Endothelial cell of umbilical vein (primary cell): Measurements from ENCODE around the gene HIVEP3. TPM values are rescaled to one million over a fixed set of nuclear protein-coding genes. Genes with fewer than 3 reads are reported as not detected.

ENCODE experiments used
- BruUV-seq: library from RNA; stranded (reverse); fragments of 400-500 nt; replicated peaks from 2 replicates; lab custom pipeline; 2021; lab: Mats Ljungman, UMichigan
- CTCF ChIA-PET: fragments of 300-600, 350-600 bp; sonication (Branson Sonifier 250); formaldehyde crosslinking; loops from one replicate; lab custom pipeline; 2021; ENCODE audit warnings: antibody characterized with exemption, inconsistent platforms; lab: Charles Lee
- POLR2A ChIA-PET: fragments of 300-600, 350-600 bp; sonication (Branson Sonifier 250); formaldehyde crosslinking; loops from one replicate; lab custom pipeline; 2021; ENCODE audit warnings: antibody characterized with exemption, inconsistent platforms; lab: Charles Lee
- DNase-seq: peaks from one replicate; pipeline ENCODE4 v3.0.0-alpha.2; 2011; ENCODE audit warnings: low read depth, low spot score
- FAIRE-seq: peaks from 2 replicates; lab custom pipeline; 2011; peaks lifted over from hg19 to GRCh38; lab: Jason Lieb, UNC
- H2AFZ ChIP-seq: 2 replicates; pipeline ENCODE4 v1.6.0; 2012; ENCODE audit warnings: low read depth, low read length, control low read depth, inconsistent platforms
- H3K27ac ChIP-seq: 2 replicates; pipeline ENCODE4 v1.5.1; 2011; ENCODE audit warnings: low read depth, mild to moderate bottlenecking, control low read depth, low read length, moderate library complexity; ENCODE audit not compliant: insufficient read depth
- H3K27me3 ChIP-seq, 2 experiments: 2 replicates each; pipeline versions ENCODE4 v1.6.0 to v1.6.1; 2011; ENCODE audit warnings: low read length in 2 of 2, mixed read lengths in 1 of 2; ENCODE audit not compliant: control insufficient read depth in 2 of 2, insufficient read depth in 2 of 2
- H3K36me3 ChIP-seq, 2 experiments: 2 replicates in 1 of 2; 3 replicates in 1 of 2; pipeline ENCODE4 v1.5.1; 2011; ENCODE audit warnings: low read length in 2 of 2, mild to moderate bottlenecking in 1 of 2, moderate library complexity in 1 of 2; ENCODE audit not compliant: control insufficient read depth in 2 of 2, insufficient read depth in 2 of 2; ENCODE audit errors: extremely low read depth in 1 of 2
- H3K4me1 ChIP-seq: 3 replicates; pipeline ENCODE4 v1.5.1; 2011; ENCODE audit warnings: mild to moderate bottlenecking, low read length; ENCODE audit not compliant: control insufficient read depth, insufficient read depth; ENCODE audit errors: extremely low read depth
- H3K4me2 ChIP-seq: 2 replicates; pipeline ENCODE4 v1.6.1; 2011; ENCODE audit warnings: low read length, control low read depth, mixed read lengths; ENCODE audit not compliant: insufficient read depth
- H3K4me3 ChIP-seq, 3 experiments: fragments of 200-600 bp in 1 of 3; sonication (generic), shearing (Covaris generic) in 1 of 3; replicated peaks in 1 of 3; 2 replicates each; pipeline ENCODE4 v1.5.1; 2011 to 2016; ENCODE audit warnings: control low read depth in 3 of 3, low read length in 3 of 3, mild to moderate bottlenecking in 2 of 3, inconsistent platforms in 1 of 3, low read depth in 1 of 3, moderate library complexity in 1 of 3; ENCODE audit not compliant: insufficient read depth in 1 of 3
- H3K79me2 ChIP-seq: 2 replicates; pipeline ENCODE4 v1.6.0; 2012; ENCODE audit warnings: low read length, inconsistent platforms; ENCODE audit not compliant: control insufficient read depth, insufficient read depth
- H3K9ac ChIP-seq: replicated peaks from 2 replicates; pipeline ENCODE3; 2011; ENCODE audit warnings: low read length, control low read depth; ENCODE audit not compliant: insufficient read depth; ENCODE audit errors: extremely low read depth
- H3K9me1 ChIP-seq: replicated peaks from 3 replicates; pipeline ENCODE4 v1.6.0; 2011; ENCODE audit warnings: mild to moderate bottlenecking, low read length; ENCODE audit not compliant: control insufficient read depth, insufficient read depth; ENCODE audit errors: extremely low read depth
- H3K9me3 ChIP-seq: replicated peaks from 2 replicates; pipeline ENCODE4 v1.5.1; 2012; ENCODE audit warnings: low read length, inconsistent platforms; ENCODE audit not compliant: control insufficient read depth, insufficient read depth
- H4K20me1 ChIP-seq: replicated peaks from 2 replicates; pipeline ENCODE3; 2011; ENCODE audit warnings: mild to moderate bottlenecking, low read length; ENCODE audit not compliant: control insufficient read depth, insufficient read depth; ENCODE audit errors: extremely low read depth
- EZH2 ChIP-seq: IDR thresholded peaks from 2 replicates; pipeline ENCODE4 v1.6.1; 2012; ENCODE audit warnings: borderline replicate concordance, low read depth, mild to moderate bottlenecking, moderate library complexity, low read length, inconsistent platforms; ENCODE audit not compliant: severe bottlenecking
- FOS ChIP-seq: IDR thresholded peaks from 2 replicates; pipeline ENCODE4 v1.6.1; 2011; ENCODE audit warnings: mild to moderate bottlenecking, low read length, moderate library complexity, borderline replicate concordance; ENCODE audit not compliant: insufficient read depth
- GATA2 ChIP-seq: IDR thresholded peaks from 2 replicates; pipeline ENCODE4 v1.7.0; 2011; ENCODE audit warnings: low read depth, mild to moderate bottlenecking, moderate library complexity, mixed read lengths, low read length; ENCODE audit not compliant: insufficient read length, insufficient read depth
- JUN ChIP-seq: IDR thresholded peaks from 2 replicates; pipeline ENCODE4 v1.6.1; 2011; ENCODE audit warnings: borderline replicate concordance, low read depth; ENCODE audit not compliant: insufficient read length, insufficient read depth
- MYC ChIP-seq: IDR thresholded peaks from one replicate; pipeline ENCODE4 v1.6.1; 2011; ENCODE audit warnings: mild to moderate bottlenecking, low read depth, low read length
- POLR2A ChIP-seq: IDR thresholded peaks from 2 replicates; pipeline ENCODE4 v1.6.1; 2012; ENCODE audit warnings: low read depth, mild to moderate bottlenecking, control low read depth, low read length
- POLR2AphosphoS5 ChIP-seq: IDR thresholded peaks from 2 replicates; pipeline ENCODE4 v1.6.1; 2012; ENCODE audit warnings: low read depth, mild to moderate bottlenecking, control low read depth, low read length, moderate library complexity; ENCODE audit not compliant: insufficient read depth
- dilution Hi-C: fragments of 300-500 bp; cut with MboI; formaldehyde crosslinking; loops from one replicate; pipeline ENCODE4 v1.15.0; 2019; ENCODE audit warnings: low sequenced_read_pairs; ENCODE audit not compliant: extremely low pct_ligation_motif_present
- intact Hi-C: fragments of 100-400 bp; cut with micrococcal nuclease; formaldehyde crosslinking; loops from one replicate; pipeline ENCODE4 v1.10.0; 2022
- polyA plus RNA-seq, 4 experiments: library from polyadenylated mRNA; depleted of rRNA in 3 of 4; stranded (reverse) in 3 of 4; unstranded in 1 of 4; fragments of >200 nt; gene quantifications; 2 replicates each; pipeline versions ENCODE4 v1.2.1 to v1.2.3, GENCODE V29; 2011 to 2012; ENCODE audit warnings: missing spikeins in 1 of 4
- total RNA-seq: library from RNA; stranded (reverse); gene quantifications from 2 replicates; pipeline ENCODE4 v1.2.3, GENCODE V29; 2021
- TF ChIP-seq, protein P1 (sequence below), 2 donors: IDR thresholded peaks; 1 replicate in 1 of 2; 2 replicates in 1 of 2; pipeline ENCODE4 v1.5.1; 2011; ENCODE audit warnings: low read length in 2 of 2, mild to moderate bottlenecking in 2 of 2, moderate library complexity in 2 of 2, control low read depth in 1 of 2, inconsistent platforms in 1 of 2, low read depth in 1 of 2; ENCODE audit not compliant: insufficient read depth in 1 of 2; ENCODE audit errors: extremely low read depth in 1 of 2
- TF ChIP-seq, protein P2 (sequence below): IDR thresholded peaks from 2 replicates; pipeline ENCODE4 v1.6.1; 2011; ENCODE audit not compliant: insufficient read depth, insufficient read length

HIVEP3 gene
- total and polyA plus RNA-seq, 2 donors (not counting 3 experiments of a cell fraction or from before 2014, with no cell fraction given) = 3.4 to 4.0 TPM

DNA sequence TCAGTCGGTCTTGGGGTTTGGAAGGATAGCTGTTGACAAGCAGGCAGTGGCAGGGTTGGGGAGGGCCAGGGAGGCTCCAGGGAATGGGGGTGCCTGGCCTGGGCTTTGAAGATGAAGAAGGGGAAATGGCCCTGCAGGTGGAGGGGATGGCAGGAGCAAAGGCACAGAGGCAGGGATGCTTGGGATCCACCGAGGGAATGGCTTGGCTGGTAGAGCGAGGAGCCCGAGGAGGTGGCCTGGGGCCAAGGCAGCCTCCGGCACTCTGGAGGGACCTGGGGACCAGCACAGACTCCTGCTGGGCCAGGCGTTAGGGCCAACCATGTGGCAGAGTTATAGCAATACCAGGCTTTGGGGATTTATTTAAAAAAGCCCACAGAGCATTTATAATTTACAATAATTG lies 371.4 kb downstream of the HIVEP3 start:
- H3K27me3 ChIP-seq = no peaks in the 10 kb centered on the region
- no peaks in the 10 kb centered on the region for H3K79me2 ChIP-seq
- dilution Hi-C loops (no loop called here), intact Hi-C loops (no loop called here)
- TF ChIP-seq EZH2 = no peak
- TF ChIP-seq GATA2 = no peak
- TF ChIP-seq POLR2AphosphoS5 = no peak
- TF ChIP-seq FOS = no peak
- no peak for TF ChIP-seq JUN
- no peak for TF ChIP-seq POLR2A
- TF ChIP-seq, protein P1, sequence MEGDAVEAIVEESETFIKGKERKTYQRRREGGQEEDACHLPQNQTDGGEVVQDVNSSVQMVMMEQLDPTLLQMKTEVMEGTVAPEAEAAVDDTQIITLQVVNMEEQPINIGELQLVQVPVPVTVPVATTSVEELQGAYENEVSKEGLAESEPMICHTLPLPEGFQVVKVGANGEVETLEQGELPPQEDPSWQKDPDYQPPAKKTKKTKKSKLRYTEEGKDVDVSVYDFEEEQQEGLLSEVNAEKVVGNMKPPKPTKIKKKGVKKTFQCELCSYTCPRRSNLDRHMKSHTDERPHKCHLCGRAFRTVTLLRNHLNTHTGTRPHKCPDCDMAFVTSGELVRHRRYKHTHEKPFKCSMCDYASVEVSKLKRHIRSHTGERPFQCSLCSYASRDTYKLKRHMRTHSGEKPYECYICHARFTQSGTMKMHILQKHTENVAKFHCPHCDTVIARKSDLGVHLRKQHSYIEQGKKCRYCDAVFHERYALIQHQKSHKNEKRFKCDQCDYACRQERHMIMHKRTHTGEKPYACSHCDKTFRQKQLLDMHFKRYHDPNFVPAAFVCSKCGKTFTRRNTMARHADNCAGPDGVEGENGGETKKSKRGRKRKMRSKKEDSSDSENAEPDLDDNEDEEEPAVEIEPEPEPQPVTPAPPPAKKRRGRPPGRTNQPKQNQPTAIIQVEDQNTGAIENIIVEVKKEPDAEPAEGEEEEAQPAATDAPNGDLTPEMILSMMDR (IDR thresholded peaks at IDR 0.05; ENCODE audit: extremely low read depth in 1 of 2, insufficient read depth in 1 of 2, low read depth in 1 of 2, low read length in 2 of 2) = no peak
- no peak for TF ChIP-seq MYC
- TF ChIP-seq, protein P2, sequence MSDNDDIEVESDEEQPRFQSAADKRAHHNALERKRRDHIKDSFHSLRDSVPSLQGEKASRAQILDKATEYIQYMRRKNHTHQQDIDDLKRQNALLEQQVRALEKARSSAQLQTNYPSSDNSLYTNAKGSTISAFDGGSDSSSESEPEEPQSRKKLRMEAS = no peak
- no peaks in the 10 kb centered on the region for H4K20me1 ChIP-seq
- no peaks in the 10 kb centered on the region for H3K36me3 ChIP-seq
- DNase-seq (no peak), FAIRE-seq (no peak)
- ChIA-PET CTCF (no interaction called here), POLR2A (no interaction called here)
- no peaks in the 10 kb centered on the region for H3K4me1 ChIP-seq
- H3K9me1 ChIP-seq = no peaks in the 10 kb centered on the region
- H3K9me3 ChIP-seq = no peaks in the 10 kb centered on the region
- no peak overlapping the region for H3K4me2 ChIP-seq
- H2AFZ ChIP-seq = no peak overlapping the region
- H3K9ac ChIP-seq = no peak overlapping the region
- no peak overlapping the region for H3K4me3 ChIP-seq
- no TSS peak for BruUV-seq
- H3K27ac ChIP-seq = no peak overlapping the region
